ENCODE data around the gene F13B.

The F13B gene

DNA sequence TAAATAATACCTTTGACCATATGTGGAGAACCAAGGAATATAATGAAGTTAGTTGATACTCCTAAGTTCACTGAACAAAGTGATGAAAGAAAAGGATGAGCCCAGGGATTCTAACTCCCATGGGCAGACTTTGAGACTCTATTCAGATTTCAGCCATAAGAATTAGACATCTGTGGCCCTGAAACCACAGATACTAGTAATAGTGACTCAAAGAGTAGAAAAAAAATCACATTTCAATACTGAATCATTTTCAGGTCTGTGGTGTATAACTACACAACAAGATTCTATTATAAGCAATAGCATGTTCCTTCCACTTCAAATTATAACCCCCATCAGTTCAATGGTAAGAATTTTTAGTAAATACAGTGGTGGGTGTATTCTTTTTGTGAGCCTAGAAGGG lies 16.4 kb upstream of the F13B start:
- no peak overlapping the region for H3K4me3 Mint-ChIP-seq
- H3K27ac Mint-ChIP-seq, result no peak overlapping the region
- H3K36me3 Mint-ChIP-seq (ENCODE audit: low read depth), result peaks cover 83% of the 10 kb centered on the region
- H3K27me3 Mint-ChIP-seq (ENCODE audit: low read depth), result no peaks in the 10 kb centered on the region
- H3K9me3 Mint-ChIP-seq, result peaks cover 41% of the 10 kb centered on the region
- H3K4me1 Mint-ChIP-seq, result no peaks in the 10 kb centered on the region
- TF ChIP-seq, protein P1, sequence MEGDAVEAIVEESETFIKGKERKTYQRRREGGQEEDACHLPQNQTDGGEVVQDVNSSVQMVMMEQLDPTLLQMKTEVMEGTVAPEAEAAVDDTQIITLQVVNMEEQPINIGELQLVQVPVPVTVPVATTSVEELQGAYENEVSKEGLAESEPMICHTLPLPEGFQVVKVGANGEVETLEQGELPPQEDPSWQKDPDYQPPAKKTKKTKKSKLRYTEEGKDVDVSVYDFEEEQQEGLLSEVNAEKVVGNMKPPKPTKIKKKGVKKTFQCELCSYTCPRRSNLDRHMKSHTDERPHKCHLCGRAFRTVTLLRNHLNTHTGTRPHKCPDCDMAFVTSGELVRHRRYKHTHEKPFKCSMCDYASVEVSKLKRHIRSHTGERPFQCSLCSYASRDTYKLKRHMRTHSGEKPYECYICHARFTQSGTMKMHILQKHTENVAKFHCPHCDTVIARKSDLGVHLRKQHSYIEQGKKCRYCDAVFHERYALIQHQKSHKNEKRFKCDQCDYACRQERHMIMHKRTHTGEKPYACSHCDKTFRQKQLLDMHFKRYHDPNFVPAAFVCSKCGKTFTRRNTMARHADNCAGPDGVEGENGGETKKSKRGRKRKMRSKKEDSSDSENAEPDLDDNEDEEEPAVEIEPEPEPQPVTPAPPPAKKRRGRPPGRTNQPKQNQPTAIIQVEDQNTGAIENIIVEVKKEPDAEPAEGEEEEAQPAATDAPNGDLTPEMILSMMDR (IDR thresholded peaks at IDR 0.05; ENCODE audit: unreplicated experiment in 3 of 3), result no peak

DNA sequence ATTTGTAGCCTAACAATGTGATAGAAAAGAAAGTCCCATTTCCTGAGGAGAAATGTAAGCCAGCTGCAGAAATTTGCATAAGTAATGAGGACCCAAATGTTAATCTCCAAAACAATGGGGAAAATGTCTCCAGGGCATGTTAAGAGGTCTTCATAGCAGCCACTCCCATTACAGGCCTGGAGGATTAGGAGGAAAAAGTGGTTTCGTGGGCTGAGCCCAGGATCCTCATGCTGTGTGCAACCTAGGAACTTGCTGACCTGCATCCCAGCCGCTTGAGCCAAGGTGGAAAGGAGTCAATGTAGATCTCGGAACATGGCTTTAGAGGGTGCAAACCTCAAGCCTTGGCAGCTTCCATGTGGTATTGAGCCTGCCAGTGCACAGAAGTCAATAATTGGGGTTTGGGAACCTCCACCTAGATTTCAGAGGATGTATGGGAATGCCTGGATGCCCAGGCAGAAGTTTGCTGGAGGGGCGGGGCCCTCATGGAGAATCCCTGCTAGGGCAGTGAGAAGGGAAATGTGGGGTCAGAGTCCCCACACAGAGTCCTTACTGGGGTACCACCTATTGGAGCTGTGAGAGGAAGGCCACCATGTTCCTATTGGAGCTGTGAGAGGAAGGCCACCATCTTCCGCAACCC lies 14.2 kb upstream of the F13B start:
- TF ChIP-seq, protein P1 (IDR thresholded peaks at IDR 0.05; ENCODE audit: unreplicated experiment in 3 of 3), result no peak
- Mint-ChIP-seq H3K27me3 (ENCODE audit: low read depth) (no peaks in the 10 kb centered on the region), H3K4me1 (no peaks in the 10 kb centered on the region), H3K9me3 (peaks cover 41% of the 10 kb centered on the region), H3K4me3 (no peak overlapping the region), H3K27ac (no peak overlapping the region), H3K36me3 (ENCODE audit: low read depth) (peaks cover 64% of the 10 kb centered on the region)

DNA sequence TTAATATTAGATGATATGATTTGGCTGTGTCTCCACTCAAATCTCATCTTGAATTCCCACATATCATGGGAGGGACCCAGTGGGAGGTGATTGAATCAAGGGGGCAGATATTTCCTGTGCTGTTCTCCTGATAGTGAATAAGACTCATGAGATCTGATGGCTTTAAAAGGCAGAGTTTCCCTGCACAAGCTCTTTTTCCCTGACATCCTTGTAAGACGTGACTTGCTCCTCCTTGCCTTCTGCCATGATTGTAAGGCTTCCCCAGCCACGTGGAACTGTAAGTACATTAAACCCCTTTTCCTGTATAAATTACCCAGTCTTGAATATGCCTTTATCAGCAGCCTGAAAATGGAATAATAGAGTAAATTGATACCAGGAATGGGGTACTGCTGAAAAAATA lies 13.3 kb upstream of the F13B start:
- Mint-ChIP-seq H3K36me3 (ENCODE audit: low read depth) (peaks cover 55% of the 10 kb centered on the region), H3K9me3 (peaks cover 39% of the 10 kb centered on the region), H3K4me3 (no peak overlapping the region), H3K4me1 (no peaks in the 10 kb centered on the region), H3K27me3 (ENCODE audit: low read depth) (no peaks in the 10 kb centered on the region), H3K27ac (no peak overlapping the region)
- TF ChIP-seq, protein P1 (IDR thresholded peaks at IDR 0.05; ENCODE audit: unreplicated experiment in 3 of 3), result no peak

DNA sequence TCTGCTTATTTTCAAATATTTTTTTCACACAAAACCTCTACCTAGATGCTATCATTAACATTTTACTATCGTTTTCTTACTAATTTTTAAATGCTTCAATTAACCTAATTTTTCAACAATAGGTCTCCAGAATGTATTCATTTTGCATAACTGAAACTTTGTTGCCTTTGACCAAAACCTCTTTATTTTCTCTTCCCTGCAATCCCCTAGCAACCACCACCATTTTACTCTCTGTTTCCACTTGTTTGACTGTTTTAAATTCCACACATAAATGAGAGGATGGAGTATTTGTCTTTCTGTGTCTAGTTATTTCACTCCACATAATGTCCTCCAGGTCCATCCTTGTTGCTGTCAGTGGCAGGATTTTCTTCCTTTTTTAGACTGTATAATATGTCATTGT lies 9.5 kb upstream of the F13B start:
- Mint-ChIP-seq H3K9me3 (peaks cover 13% of the 10 kb centered on the region), H3K27me3 (ENCODE audit: low read depth) (no peaks in the 10 kb centered on the region), H3K4me3 (no peak overlapping the region), H3K36me3 (ENCODE audit: low read depth) (peaks cover 18% of the 10 kb centered on the region), H3K4me1 (no peaks in the 10 kb centered on the region), H3K27ac (no peak overlapping the region)
- TF ChIP-seq, protein P1 (IDR thresholded peaks at IDR 0.05; ENCODE audit: unreplicated experiment in 3 of 3), result no peak

DNA sequence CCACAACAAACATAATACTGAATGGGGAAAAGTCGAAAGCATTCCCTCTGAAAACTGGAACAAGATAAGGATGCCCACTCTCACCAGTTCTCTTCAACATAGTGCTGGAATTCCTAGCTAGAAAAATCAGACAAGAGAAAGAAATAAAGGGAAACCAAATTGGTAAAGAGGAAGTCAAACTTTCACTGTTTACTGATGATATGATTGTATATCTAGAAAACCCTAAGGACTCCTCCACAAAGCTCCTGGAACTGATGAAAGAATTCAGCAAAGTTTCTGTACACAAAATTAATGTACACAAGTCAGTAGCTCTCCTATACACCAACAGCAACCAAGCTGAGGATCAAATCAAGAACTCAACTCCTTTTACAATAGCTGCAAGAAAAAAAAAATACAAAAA lies 6.9 kb upstream of the F13B start:
- no peak overlapping the region for H3K27ac Mint-ChIP-seq
- H3K9me3 Mint-ChIP-seq, result peaks cover 6% of the 10 kb centered on the region
- H3K4me3 Mint-ChIP-seq, result no peak overlapping the region
- no peaks in the 10 kb centered on the region for H3K36me3 Mint-ChIP-seq (ENCODE audit: low read depth)
- H3K27me3 Mint-ChIP-seq (ENCODE audit: low read depth), result no peaks in the 10 kb centered on the region
- TF ChIP-seq, protein P1 (IDR thresholded peaks at IDR 0.05; ENCODE audit: unreplicated experiment in 3 of 3), result no peak
- no peaks in the 10 kb centered on the region for H3K4me1 Mint-ChIP-seq

DNA sequence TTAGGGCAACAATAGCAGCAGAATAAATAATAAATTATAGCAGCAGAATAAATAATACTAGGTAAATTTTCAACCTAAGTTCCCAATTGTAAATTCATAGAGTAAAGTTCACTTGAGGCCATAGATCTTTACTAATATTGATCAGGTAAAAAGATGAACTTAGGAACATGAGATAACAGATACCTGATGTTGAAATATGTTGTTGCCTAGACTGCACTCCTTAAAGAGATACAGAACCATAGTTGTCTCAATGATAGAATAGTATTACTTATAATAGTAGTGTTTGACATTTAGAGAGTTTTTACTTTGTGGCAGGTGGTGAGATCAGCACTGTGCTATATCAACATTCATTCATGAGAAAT lies 378 bp upstream of the F13B start:
- TF ChIP-seq, protein P1 (IDR thresholded peaks at IDR 0.05; ENCODE audit: unreplicated experiment in 3 of 3), result no peak
- Mint-ChIP-seq H3K4me3 (no peak overlapping the region), H3K4me1 (no peaks in the 10 kb centered on the region), H3K27ac (no peak overlapping the region), H3K9me3 (peaks cover 6% of the 10 kb centered on the region), H3K36me3 (ENCODE audit: low read depth) (no peaks in the 10 kb centered on the region), H3K27me3 (ENCODE audit: low read depth) (no peaks in the 10 kb centered on the region)

Measured in nephron (organoid).